HCT116 (cell line): Measurements from ENCODE around the gene GNGT1. TPM values are rescaled to one million over a fixed set of nuclear protein-coding genes. Genes with fewer than 3 reads are reported as not detected.

ENCODE experiments used
- ATAC-seq: fragments of 200-7000 bp; cut with Tn5 transposase; 2 replicates; pipeline ENCODE4 v1.9.1; 2020; ENCODE audit warnings: mild to moderate bottlenecking, moderate library complexity
- BruUV-seq: library from RNA; stranded (reverse); fragments of 400-500 nt; replicated peaks from 2 replicates; lab custom pipeline; 2021; lab: Mats Ljungman, UMichigan
- CTCF ChIA-PET: fragments of 300-600 bp; sonication (Branson Sonifier 250); formaldehyde crosslinking; loops from one replicate; lab custom pipeline; 2021; ENCODE audit warnings: antibody characterized with exemption; lab: Charles Lee
- POLR2A ChIA-PET: fragments of 300-600, 350-600 bp; sonication (Branson Sonifier 250); formaldehyde crosslinking; loops from one replicate; lab custom pipeline; 2021; ENCODE audit warnings: antibody characterized with exemption; lab: Charles Lee
- RAD21 ChIA-PET, 2 experiments: fragments of 300-600 bp; sonication (Branson Sonifier 250); formaldehyde crosslinking; loops; one replicate each; lab custom pipeline; 2023; ENCODE audit warnings: low total read pairs in 2 of 2; ENCODE audit not compliant: uncharacterized antibody in 2 of 2, unreplicated experiment in 2 of 2, low non-redundant PET in 1 of 2; lab: Charles Lee
- DNase-seq: peaks from one replicate; pipeline ENCODE4 v3.0.0-alpha.2; 2010; ENCODE audit warnings: low read depth, low spot score
- H2AFZ ChIP-seq: fragments of 200-600 bp; shearing (Covaris generic), sonication (generic); 2 replicates; pipeline ENCODE4 v1.6.1; 2017; ENCODE audit warnings: low read depth, mixed run types, mixed read lengths, antibody characterized with exemption, low read length; ENCODE audit not compliant: poor library complexity, severe bottlenecking
- H3K27ac ChIP-seq: 2 replicates; pipeline ENCODE4 v1.5.1; 2012; ENCODE audit warnings: low read depth, low read length
- H3K27me3 ChIP-seq: fragments of 200-600 bp; sonication (generic); 2 replicates; pipeline ENCODE4 v1.6.1; 2016; ENCODE audit warnings: mixed run types, low read length, mixed read lengths; ENCODE audit not compliant: insufficient read depth
- H3K36me3 ChIP-seq, 2 experiments: fragments of 200-500 bp in 1 of 2; fragments of 200-600 bp in 1 of 2; sonication (Bioruptor generic) in 1 of 2; sonication (generic) in 1 of 2; 2 replicates each; pipeline versions ENCODE4 v1.5.1 to v1.6.1; 2014 to 2016; ENCODE audit warnings: low read length in 2 of 2, inconsistent platforms in 1 of 2, mixed read lengths in 1 of 2, mixed run types in 1 of 2; ENCODE audit not compliant: insufficient read depth in 2 of 2, control insufficient read depth in 1 of 2
- H3K4me1 ChIP-seq, 2 experiments: fragments of 200-600 bp in 1 of 2; sonication (generic) in 1 of 2; 2 replicates each; pipeline versions ENCODE4 v1.5.1 to v1.6.1; 2012 to 2017; ENCODE audit warnings: low read length in 2 of 2, inconsistent platforms in 1 of 2, mild to moderate bottlenecking in 1 of 2, mixed read lengths in 1 of 2, mixed run types in 1 of 2, moderate library complexity in 1 of 2; ENCODE audit not compliant: insufficient read depth in 2 of 2, control insufficient read depth in 1 of 2
- H3K4me2 ChIP-seq: fragments of 200-600 bp; sonication (generic); 2 replicates; pipeline ENCODE4 v1.6.1; 2017; ENCODE audit warnings: mixed run types, low read length, mixed read lengths
- H3K4me3 ChIP-seq, 2 experiments: fragments of 200-600 bp in 1 of 2; sonication (generic) in 1 of 2; replicated peaks in 1 of 2; 2 replicates each; pipeline ENCODE4 v1.5.1; 2011 to 2016; ENCODE audit warnings: low read length in 2 of 2, control low read depth in 1 of 2, low read depth in 1 of 2, mild to moderate bottlenecking in 1 of 2, mixed read lengths in 1 of 2, mixed run types in 1 of 2
- H3K79me2 ChIP-seq: fragments of 200-600 bp; sonication (generic); 2 replicates; pipeline ENCODE4 v1.6.1; 2017; ENCODE audit warnings: mild to moderate bottlenecking, mixed run types, low read length, moderate library complexity, mixed read lengths; ENCODE audit not compliant: insufficient read depth
- H3K9ac ChIP-seq: fragments of 200-600 bp; sonication (generic); 2 replicates; pipeline ENCODE4 v1.6.1; 2016; ENCODE audit warnings: low read length, mixed read lengths
- H3K9me2 ChIP-seq: fragments of 200-600 bp; sonication (generic), shearing (Covaris generic); 2 replicates; pipeline ENCODE4 v1.6.1; 2017; ENCODE audit warnings: mixed run types, mild to moderate bottlenecking, moderate library complexity; ENCODE audit not compliant: insufficient read depth
- H3K9me3 ChIP-seq, 2 experiments: fragments of 200-500 bp in 1 of 2; fragments of 200-600 bp in 1 of 2; sonication (Bioruptor generic) in 1 of 2; sonication (generic) in 1 of 2; 2 replicates each; pipeline ENCODE4 v1.6.1; 2014 to 2017; ENCODE audit warnings: low read length in 2 of 2, mixed read lengths in 2 of 2, inconsistent platforms in 1 of 2, low read depth in 1 of 2, mild to moderate bottlenecking in 1 of 2, mixed run types in 1 of 2, moderate library complexity in 1 of 2; ENCODE audit not compliant: control insufficient read depth in 1 of 2, insufficient read depth in 1 of 2
- H4K20me1 ChIP-seq: fragments of 200-600 bp; sonication (generic), shearing (Covaris generic); 2 replicates; pipeline ENCODE4 v1.6.1; 2017; ENCODE audit warnings: mixed run types, mild to moderate bottlenecking, moderate library complexity; ENCODE audit not compliant: insufficient read depth
- CBX3 ChIP-seq: IDR thresholded peaks from 2 replicates; pipeline ENCODE4 v1.6.1; 2012; ENCODE audit warnings: low read depth
- CEBPB ChIP-seq: IDR thresholded peaks from 2 replicates; pipeline ENCODE4 v1.6.1; 2012; ENCODE audit warnings: low read depth
- CTCF ChIP-seq, 3 experiments: fragments of 200-600 bp in 1 of 3; sonication (generic) in 1 of 3; IDR thresholded peaks in 2 of 3; conservative IDR thresholded peaks in 1 of 3; 2 replicates each; pipeline ENCODE4 v1.5.1; 2012 to 2017; ENCODE audit warnings: low read depth in 2 of 3, low read length in 2 of 3, antibody characterized with exemption in 1 of 3, borderline replicate concordance in 1 of 3, control low read depth in 1 of 3, mild to moderate bottlenecking in 1 of 3, mixed read lengths in 1 of 3, mixed run types in 1 of 3, moderate library complexity in 1 of 3; ENCODE audit not compliant: insufficient read depth in 1 of 3
- EGR1 ChIP-seq: IDR thresholded peaks from 2 replicates; pipeline ENCODE4 v1.6.1; 2012; ENCODE audit warnings: low read depth
- EZH2 ChIP-seq: fragments of 200-600 bp; sonication (generic); IDR thresholded peaks from 2 replicates; pipeline ENCODE4 v1.6.1; 2017; ENCODE audit warnings: antibody characterized with exemption, mixed run types
- EZH2phosphoT487 ChIP-seq: fragments of 200-600 bp; IDR thresholded peaks from 2 replicates; pipeline ENCODE4 v1.6.1; 2018; ENCODE audit warnings: antibody characterized with exemption, borderline replicate concordance
- FOSL1 ChIP-seq: IDR thresholded peaks from 2 replicates; pipeline ENCODE4 v1.6.1; 2012; ENCODE audit warnings: low read depth
- POLR2A ChIP-seq: IDR thresholded peaks from 2 replicates; pipeline ENCODE4 v1.7.0; 2011; ENCODE audit warnings: borderline replicate concordance; ENCODE audit not compliant: insufficient read depth, insufficient read length; ENCODE audit errors: extremely low read depth
- POLR2AphosphoS5 ChIP-seq: IDR thresholded peaks from 2 replicates; pipeline ENCODE4 v1.6.1; 2011; ENCODE audit warnings: mild to moderate bottlenecking, low read depth, low read length, moderate library complexity
- REST ChIP-seq: IDR thresholded peaks from 2 replicates; pipeline ENCODE4 v1.6.1; 2012; ENCODE audit warnings: low read depth
- SRF ChIP-seq: IDR thresholded peaks from 2 replicates; pipeline ENCODE4 v1.6.1; 2012; ENCODE audit warnings: low read depth
- TCF7L2 ChIP-seq: IDR thresholded peaks from 2 replicates; pipeline ENCODE4 v1.7.0; 2011; ENCODE audit warnings: borderline replicate concordance, inconsistent platforms; ENCODE audit not compliant: insufficient read depth, insufficient read length; ENCODE audit errors: extremely low read depth
- YY1 ChIP-seq: IDR thresholded peaks from 2 replicates; pipeline ENCODE4 v1.6.1; 2011; ENCODE audit warnings: low read length, low read depth, moderate library complexity, mild to moderate bottlenecking; ENCODE audit not compliant: insufficient replicate concordance; ENCODE audit errors: extremely low read depth
- ZBTB33 ChIP-seq: IDR thresholded peaks from 2 replicates; pipeline ENCODE4 v1.6.1; 2011; ENCODE audit warnings: mild to moderate bottlenecking, low read length, moderate library complexity; ENCODE audit not compliant: insufficient replicate concordance; ENCODE audit errors: extremely low read depth
- ZFX ChIP-seq: fragments of 450-650 bp; IDR thresholded peaks from 2 replicates; pipeline ENCODE4 v1.6.1; 2017
- ZNF274 ChIP-seq: fragments of 200-500 bp; sonication (Bioruptor generic); IDR thresholded peaks from 2 replicates; pipeline ENCODE4 v1.6.1; 2014; ENCODE audit warnings: mild to moderate bottlenecking, low read depth, low read length, inconsistent platforms
- intact Hi-C: fragments of 100-400 bp; cut with micrococcal nuclease; formaldehyde crosslinking; loops from 2 replicates; pipeline ENCODE4 v1.10.0; 2022
- total RNA-seq: library from RNA; stranded (reverse); gene quantifications from one replicate; pipeline ENCODE4 v1.2.1, GENCODE V29; 2021; ENCODE audit not compliant: unreplicated experiment
- TF ChIP-seq, protein P1 (sequence below): IDR thresholded peaks from 2 replicates; pipeline ENCODE4 v1.6.1; 2012

GNGT1 gene
- total RNA-seq, 1 experiment from 2014 or later, result 0.91 TPM

DNA sequence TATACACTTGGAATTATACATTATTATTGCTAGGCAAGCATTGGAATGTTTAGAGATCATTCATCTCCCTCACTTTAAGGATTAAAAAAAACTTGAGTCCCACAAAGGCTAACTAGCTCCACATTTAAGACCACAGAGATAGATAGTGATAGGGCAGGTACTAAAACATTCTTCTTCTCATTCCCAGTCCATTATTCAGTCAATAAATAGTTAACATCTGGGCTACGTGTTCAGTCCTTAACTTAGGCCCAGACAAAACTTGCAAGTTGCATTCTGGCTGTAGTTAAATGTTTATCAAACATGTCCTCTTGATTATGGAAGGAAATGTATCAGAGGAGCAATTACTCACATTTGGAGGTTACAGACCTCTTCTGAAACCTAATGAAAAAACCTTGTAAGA is 17.6 kb downstream of the GNGT1 start:
- CTCF ChIA-PET, result no interaction called here

More for the DNA sequence above, 17.6 kb downstream of the GNGT1 start:
- Histone ChIP-seq H3K9ac (no peak overlapping the region), H4K20me1 (no peaks in the 10 kb centered on the region), H3K27ac (no peak overlapping the region), H3K27me3 (no peaks in the 10 kb centered on the region), H3K9me3 (no peaks in the 10 kb centered on the region), H3K4me1 (no peaks in the 10 kb centered on the region; a peak in 1 of 4 replicates), H3K4me3 (no peak overlapping the region), H3K9me2 (no peaks in the 10 kb centered on the region), H3K4me2 (no peak overlapping the region)
- POLR2A ChIA-PET, result no interaction called here
- DNase-seq (no peak), ATAC-seq (no peak)
- intact Hi-C loops, result no loop called here
- BruUV-seq, result no TSS peak
- TF ChIP-seq POLR2A, result no peak
- no peak for TF ChIP-seq ZFX
- no peak for TF ChIP-seq CTCF (IDR thresholded peaks at IDR 0.05 in 2 of 3, conservative IDR thresholded peaks at IDR 0.05 in 1 of 3; ENCODE audit: borderline replicate concordance in 1 of 3, insufficient read depth in 1 of 3, low read depth in 2 of 3, low read length in 2 of 3)
- TF ChIP-seq CEBPB, result no peak
- no peak for TF ChIP-seq ZNF274
- no peak for TF ChIP-seq EGR1
- no peak for TF ChIP-seq YY1
- TF ChIP-seq REST, result no peak
- no peak for TF ChIP-seq EZH2
- no peak for TF ChIP-seq CBX3
- TF ChIP-seq POLR2AphosphoS5, result no peak
- no peak for TF ChIP-seq SRF
- TF ChIP-seq EZH2phosphoT487, result no peak
- TF ChIP-seq TCF7L2, result no peak
- no peak for TF ChIP-seq ZBTB33
- TF ChIP-seq, protein P1, sequence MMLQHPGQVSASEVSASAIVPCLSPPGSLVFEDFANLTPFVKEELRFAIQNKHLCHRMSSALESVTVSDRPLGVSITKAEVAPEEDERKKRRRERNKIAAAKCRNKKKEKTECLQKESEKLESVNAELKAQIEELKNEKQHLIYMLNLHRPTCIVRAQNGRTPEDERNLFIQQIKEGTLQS, result no peak
- no peak for TF ChIP-seq FOSL1
- TF ChIP-seq, all 23 proteins: peak for 0
- Histone ChIP-seq H3K79me2 (no peaks in the 10 kb centered on the region), H3K36me3 (no peaks in the 10 kb centered on the region), H2AFZ (no peak overlapping the region)
- RAD21 ChIA-PET, result no interaction called here
